HepG2 (cell line): ENCODE results near the gene ARTN. TPM values are rescaled to one million over a fixed set of nuclear protein-coding genes. Genes with fewer than 3 reads are reported as not detected.
A peak's percentile ranks its signal among the peaks of the same experiment; 100 is the strongest.

Experiments
- ADNP ChIP-seq: sonication (generic); formaldehyde crosslinking; IDR thresholded peaks from 2 replicates; pipeline ENCODE4 v1.4.0; 2020; ENCODE audit warnings: missing genetic modification reagents
- CC2D1A ChIP-seq: sonication (generic); formaldehyde crosslinking; IDR thresholded peaks from 2 replicates; pipeline ENCODE4 v1.8.1; 2023; ENCODE audit warnings: mild to moderate bottlenecking, missing genetic modification reagents
- CCAR2 ChIP-seq: fragments of 200-400 bp; formaldehyde crosslinking; optimal IDR thresholded peaks from 2 replicates; pipeline ENCODE3; 2018; ENCODE audit warnings: low read depth, mild to moderate bottlenecking, low read length, moderate library complexity
- CHCHD3 ChIP-seq: sonication (generic); formaldehyde crosslinking; IDR thresholded peaks from 2 replicates; pipeline ENCODE4 v1.8.0; 2022; ENCODE audit warnings: mild to moderate bottlenecking, missing genetic modification reagents, moderate library complexity
- FOXO1 ChIP-seq: sonication (generic); formaldehyde crosslinking; IDR thresholded peaks from 2 replicates; pipeline ENCODE4 v1.4.0; 2020; ENCODE audit warnings: missing genetic modification reagents
- GZF1 ChIP-seq: sonication (generic); formaldehyde crosslinking; IDR thresholded peaks from 2 replicates; pipeline ENCODE4 v1.5.1; 2020; ENCODE audit warnings: mild to moderate bottlenecking, missing genetic modification reagents
- HDAC1 ChIP-seq: sonication (generic); formaldehyde crosslinking; IDR thresholded peaks from 2 replicates; pipeline ENCODE4 v1.5.1; 2020; ENCODE audit warnings: mild to moderate bottlenecking, missing genetic modification reagents
- HMG20B ChIP-seq: conservative IDR thresholded peaks from 2 replicates; pipeline ENCODE4 v1.6.1; 2016; ENCODE audit warnings: missing genetic modification reagents, missing compliant biosample characterization
- IKZF4 ChIP-seq: sonication (generic); formaldehyde crosslinking; IDR thresholded peaks from 2 replicates; pipeline ENCODE4 v1.5.1; 2020; ENCODE audit warnings: borderline replicate concordance, mild to moderate bottlenecking, low read depth, missing genetic modification reagents; ENCODE audit errors: not compliant biosample characterization
- KDM5A ChIP-seq: fragments of 200-600 bp; sonication (generic); IDR thresholded peaks from 2 replicates; pipeline ENCODE4 v1.7.0; 2018; ENCODE audit warnings: antibody characterized with exemption, mild to moderate bottlenecking, low read length, borderline replicate concordance
- KDM6A ChIP-seq: IDR thresholded peaks from 2 replicates; pipeline ENCODE4 v1.6.1; 2016; ENCODE audit warnings: low read depth
- MAX ChIP-seq: IDR thresholded peaks from 2 replicates; pipeline ENCODE4 v1.6.1; 2012; ENCODE audit warnings: inconsistent platforms
- MEIS2 ChIP-seq: sonication (generic); formaldehyde crosslinking; IDR thresholded peaks from 2 replicates; pipeline ENCODE4 v1.9.0; 2021; ENCODE audit warnings: mild to moderate bottlenecking, missing genetic modification reagents
- NONO ChIP-seq, 2 experiments: fragments of 450-650 bp in 1 of 2; sonication (generic) in 1 of 2; formaldehyde crosslinking in 1 of 2; IDR thresholded peaks in 1 of 2; conservative IDR thresholded peaks in 1 of 2; 2 replicates each; pipeline versions ENCODE4 v1.6.1 to v1.8.0; 2017 to 2022; ENCODE audit warnings: mild to moderate bottlenecking in 1 of 2, missing genetic modification reagents in 1 of 2, moderate library complexity in 1 of 2
- PPARG ChIP-seq: conservative IDR thresholded peaks from 2 replicates; pipeline ENCODE4 v1.6.1; 2016; ENCODE audit warnings: missing biosample characterization, missing genetic modification reagents
- ZC3H4 ChIP-seq: sonication (generic); formaldehyde crosslinking; IDR thresholded peaks from 2 replicates; pipeline ENCODE4 v1.4.0; 2020; ENCODE audit warnings: missing genetic modification reagents, borderline replicate concordance
- ZFP37 ChIP-seq: sonication (generic); formaldehyde crosslinking; IDR thresholded peaks from 2 replicates; pipeline ENCODE4 v1.4.0; 2020; ENCODE audit warnings: missing genetic modification reagents, borderline replicate concordance
- ZFP82 ChIP-seq: sonication (generic); formaldehyde crosslinking; IDR thresholded peaks from 2 replicates; pipeline ENCODE4 v1.5.1; 2020; ENCODE audit warnings: mild to moderate bottlenecking, missing genetic modification reagents, borderline replicate concordance
- ZNF207 ChIP-seq: fragments of 450-650 bp; IDR thresholded peaks from 2 replicates; pipeline ENCODE4 v1.6.1; 2016; ENCODE audit warnings: antibody characterized with exemption, borderline replicate concordance
- ZNF232 ChIP-seq: sonication (generic); formaldehyde crosslinking; IDR thresholded peaks from 2 replicates; pipeline ENCODE4 v1.4.0; 2020; ENCODE audit warnings: missing genetic modification reagents, borderline replicate concordance
- ZNF605 ChIP-seq: sonication (generic); formaldehyde crosslinking; IDR thresholded peaks from 2 replicates; pipeline ENCODE4 v1.8.0; 2022; ENCODE audit warnings: mild to moderate bottlenecking, missing genetic modification reagents
- ZNF703 ChIP-seq: sonication (generic); formaldehyde crosslinking; IDR thresholded peaks from 2 replicates; pipeline ENCODE4 v1.5.1; 2020; ENCODE audit warnings: missing genetic modification reagents, mild to moderate bottlenecking, moderate library complexity, borderline replicate concordance
- ZNF737 ChIP-seq: sonication (generic); formaldehyde crosslinking; IDR thresholded peaks from 2 replicates; pipeline ENCODE4 v1.5.0; 2020; ENCODE audit warnings: missing genetic modification reagents, mild to moderate bottlenecking, borderline replicate concordance
- ZNF747 ChIP-seq: sonication (generic); formaldehyde crosslinking; IDR thresholded peaks from 2 replicates; pipeline ENCODE4 v1.8.1; 2023; ENCODE audit warnings: missing genetic modification reagents, mild to moderate bottlenecking, borderline replicate concordance
- ZNF749 ChIP-seq: sonication (generic); formaldehyde crosslinking; IDR thresholded peaks from 2 replicates; pipeline ENCODE4 v1.8.0; 2022; ENCODE audit warnings: mild to moderate bottlenecking, missing genetic modification reagents, moderate library complexity, borderline replicate concordance
- ZNF775 ChIP-seq: sonication (generic); formaldehyde crosslinking; IDR thresholded peaks from 2 replicates; pipeline ENCODE4 v1.4.0; 2020; ENCODE audit warnings: missing genetic modification reagents, mild to moderate bottlenecking, moderate library complexity, borderline replicate concordance
- ZSCAN31 ChIP-seq: sonication (generic); formaldehyde crosslinking; IDR thresholded peaks from 2 replicates; pipeline ENCODE4 v1.5.0; 2020; ENCODE audit warnings: low read depth, mild to moderate bottlenecking, missing genetic modification reagents
- polyA plus RNA-seq, 8 experiments: library from polyadenylated mRNA; depleted of rRNA in 3 of 8; stranded (reverse) in 7 of 8; unstranded in 1 of 8; fragments of >200 nt; fragmentation: Illumina TruSeq in 4 of 8; extraction: Trizol in 4 of 8; gene quantifications; 2 replicates each; pipeline versions ENCODE4 v1.2.1 to v1.2.3, GENCODE V29; 2011 to 2016; ENCODE audit warnings: low read depth in 4 of 8, missing spikeins in 1 of 8, mixed read lengths in 1 of 8; ENCODE audit not compliant: insufficient read depth in 1 of 8
- total RNA-seq, 5 experiments: library from RNA; depleted of rRNA; stranded (reverse); fragments of >200 nt; fragmentation: Illumina TruSeq; extraction: Trizol; gene quantifications; 2 replicates each; pipeline ENCODE4 v1.2.3, GENCODE V29; 2016; ENCODE audit warnings: low read depth in 1 of 5

The ARTN gene
- total and polyA plus RNA-seq, 2 of the 13 experiments (the other 11 are each of a cell fraction or from before 2014, with no cell fraction given): 0.11 to 0.62 TPM

- TF ChIP-seq MEIS2 (CRISPR knock-in tag) (no peak), ZNF775 (CRISPR knock-in tag) (no peak), ZC3H4 (CRISPR knock-in tag) (no peak), IKZF4 (CRISPR knock-in tag) (no peak), ZNF737 (no peak), PPARG (CRISPR knock-in tag) (no peak), CCAR2 (no peak), CC2D1A (CRISPR knock-in tag) (no peak), ZSCAN31 (CRISPR knock-in tag) (no peak), FOXO1 (CRISPR knock-in tag) (no peak), MAX (peak; percentile 96), ZNF207 (no peak), ZFP37 (CRISPR knock-in tag) (no peak), HDAC1 (CRISPR knock-in tag) (peak; percentile 90), ZNF605 (no peak), CHCHD3 (CRISPR knock-in tag) (no peak), KDM6A (CRISPR knock-in tag) (no peak), GZF1 (CRISPR knock-in tag) (no peak), KDM5A (peak; percentile 84), ZNF703 (CRISPR knock-in tag) (no peak), ZNF747 (CRISPR knock-in tag) (no peak), ZNF232 (CRISPR knock-in tag) (no peak), ZFP82 (CRISPR knock-in tag) (no peak), ADNP (CRISPR knock-in tag) (no peak), ZNF749 (CRISPR knock-in tag) (no peak), HMG20B (no peak), NONO (IDR thresholded peaks at IDR 0.05) (no peak), NONO (CRISPR knock-in tag; conservative IDR thresholded peaks at IDR 0.05) (no peak)
Measured at GRCh38 chr1:43969746-43970466, 36.3 kb downstream of the ARTN start, which contains the start of gene DPH2 (continued).
